HG02852 (cell line): ENCODE data around the gene CTDSPL.

Experiments
- ATAC-seq: cut with Tn5 transposase; IDR thresholded peaks from one replicate; pipeline ENCODE4 v1.9.1; 2021; ENCODE audit warnings: mild to moderate bottlenecking, moderate library complexity; ENCODE audit not compliant: unreplicated experiment

CTDSPL gene

GRCh38 chr3:37888421-37888820, 26.7 kb downstream of the CTDSPL start:
- no peak for ATAC-seq

- no peak for ATAC-seq
These were observed 28.8 kb downstream of the CTDSPL start for GRCh38 chr3:37890522-37890921.

- peak; percentile 66 for ATAC-seq
These were observed 29.5 kb downstream of the CTDSPL start for GRCh38 chr3:37891227-37891626.

- no peak for ATAC-seq
These were observed 31.4 kb downstream of the CTDSPL start for GRCh38 chr3:37892927-37893600.

GRCh38 chr3:37896827-37897226, 35.1 kb downstream of the CTDSPL start:
- ATAC-seq, result no peak

- ATAC-seq, result no peak
These were observed 36.1 kb downstream of the CTDSPL start for GRCh38 chr3:37897763-37898162.

GRCh38 chr3:37898424-37898823, 36.7 kb downstream of the CTDSPL start:
- ATAC-seq, result no peak

GRCh38 chr3:37899101-37899707, 37.5 kb downstream of the CTDSPL start:
- no peak for ATAC-seq

GRCh38 chr3:37899711-37900306, 38.1 kb downstream of the CTDSPL start:
- no peak for ATAC-seq

GRCh38 chr3:37901721-37902120, 40.0 kb downstream of the CTDSPL start:
- no peak for ATAC-seq

GRCh38 chr3:37902674-37903073, 41.0 kb downstream of the CTDSPL start:
- ATAC-seq, result no peak

GRCh38 chr3:37903320-37903719, 41.6 kb downstream of the CTDSPL start:
- no peak for ATAC-seq

- no peak for ATAC-seq
These were observed 42.1 kb downstream of the CTDSPL start for GRCh38 chr3:37903734-37904133.

GRCh38 chr3:37904601-37905000, 42.9 kb downstream of the CTDSPL start:
- ATAC-seq, result no peak

- no peak for ATAC-seq
These were observed 43.7 kb downstream of the CTDSPL start for GRCh38 chr3:37905346-37905745.

GRCh38 chr3:37905987-37906674, 44.5 kb downstream of the CTDSPL start:
- ATAC-seq, result no peak

- ATAC-seq, result no peak
These were observed 45.1 kb downstream of the CTDSPL start for GRCh38 chr3:37906734-37907282.

GRCh38 chr3:37907371-37907770, 45.7 kb downstream of the CTDSPL start:
- ATAC-seq, result no peak

- ATAC-seq, result peak; percentile 97
These were observed 46.2 kb downstream of the CTDSPL start for GRCh38 chr3:37907906-37908305.

- no peak for ATAC-seq
These were observed 47.6 kb downstream of the CTDSPL start for GRCh38 chr3:37909067-37909911.
